HG03442 (cell line): ENCODE measurements around the gene ANO7.

ENCODE experiments used
- ATAC-seq: cut with Tn5 transposase; IDR thresholded peaks from one replicate; pipeline ENCODE4 v1.9.1; 2021; ENCODE audit warnings: mild to moderate bottlenecking, moderate library complexity; ENCODE audit not compliant: unreplicated experiment

ANO7 gene, protein sequence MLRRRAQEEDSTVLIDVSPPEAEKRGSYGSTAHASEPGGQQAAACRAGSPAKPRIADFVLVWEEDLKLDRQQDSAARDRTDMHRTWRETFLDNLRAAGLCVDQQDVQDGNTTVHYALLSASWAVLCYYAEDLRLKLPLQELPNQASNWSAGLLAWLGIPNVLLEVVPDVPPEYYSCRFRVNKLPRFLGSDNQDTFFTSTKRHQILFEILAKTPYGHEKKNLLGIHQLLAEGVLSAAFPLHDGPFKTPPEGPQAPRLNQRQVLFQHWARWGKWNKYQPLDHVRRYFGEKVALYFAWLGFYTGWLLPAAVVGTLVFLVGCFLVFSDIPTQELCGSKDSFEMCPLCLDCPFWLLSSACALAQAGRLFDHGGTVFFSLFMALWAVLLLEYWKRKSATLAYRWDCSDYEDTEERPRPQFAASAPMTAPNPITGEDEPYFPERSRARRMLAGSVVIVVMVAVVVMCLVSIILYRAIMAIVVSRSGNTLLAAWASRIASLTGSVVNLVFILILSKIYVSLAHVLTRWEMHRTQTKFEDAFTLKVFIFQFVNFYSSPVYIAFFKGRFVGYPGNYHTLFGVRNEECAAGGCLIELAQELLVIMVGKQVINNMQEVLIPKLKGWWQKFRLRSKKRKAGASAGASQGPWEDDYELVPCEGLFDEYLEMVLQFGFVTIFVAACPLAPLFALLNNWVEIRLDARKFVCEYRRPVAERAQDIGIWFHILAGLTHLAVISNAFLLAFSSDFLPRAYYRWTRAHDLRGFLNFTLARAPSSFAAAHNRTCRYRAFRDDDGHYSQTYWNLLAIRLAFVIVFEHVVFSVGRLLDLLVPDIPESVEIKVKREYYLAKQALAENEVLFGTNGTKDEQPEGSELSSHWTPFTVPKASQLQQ

DNA sequence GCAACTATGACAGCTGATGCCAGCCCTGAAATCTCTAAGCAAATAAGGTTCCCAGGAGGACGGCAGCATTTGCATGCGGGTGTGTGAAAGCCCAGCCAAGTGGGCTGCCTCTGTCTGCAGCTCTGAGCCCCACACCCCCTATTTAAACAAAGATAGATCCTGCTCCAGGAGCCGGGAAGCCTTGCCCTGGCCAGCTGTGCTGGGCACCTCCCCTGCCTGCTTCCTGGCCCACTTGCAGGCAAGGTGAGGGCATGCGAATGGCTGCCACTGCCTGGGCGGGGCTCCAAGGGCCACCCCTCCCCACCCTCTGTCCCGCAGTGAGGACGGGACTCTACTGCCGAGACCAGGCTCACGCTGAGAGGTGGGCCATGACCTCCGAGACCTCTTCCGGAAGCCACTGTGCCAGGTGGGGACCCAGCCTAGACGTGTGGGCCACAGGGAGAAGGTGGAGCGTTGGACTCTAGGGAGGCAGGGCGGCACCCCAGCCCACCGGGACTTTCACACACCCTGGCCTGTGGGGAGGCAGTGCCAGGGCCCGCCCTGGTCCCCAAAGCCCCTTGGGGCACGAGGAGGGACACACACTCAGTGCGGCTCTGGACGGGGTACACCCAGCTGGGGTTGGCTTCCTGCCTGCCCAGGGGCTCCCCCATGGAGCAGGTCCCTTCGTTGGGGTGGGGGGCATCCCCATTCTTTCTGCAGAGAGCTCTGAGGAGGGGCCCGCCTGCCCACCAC is at the start of gene ANO7:
Gene ANO7 (plus strand): TSS at position 317 of the 732 bp plus-strand sequence. CDS start 1,387 bp downstream, outside the sequence.
- no peak for ATAC-seq

DNA sequence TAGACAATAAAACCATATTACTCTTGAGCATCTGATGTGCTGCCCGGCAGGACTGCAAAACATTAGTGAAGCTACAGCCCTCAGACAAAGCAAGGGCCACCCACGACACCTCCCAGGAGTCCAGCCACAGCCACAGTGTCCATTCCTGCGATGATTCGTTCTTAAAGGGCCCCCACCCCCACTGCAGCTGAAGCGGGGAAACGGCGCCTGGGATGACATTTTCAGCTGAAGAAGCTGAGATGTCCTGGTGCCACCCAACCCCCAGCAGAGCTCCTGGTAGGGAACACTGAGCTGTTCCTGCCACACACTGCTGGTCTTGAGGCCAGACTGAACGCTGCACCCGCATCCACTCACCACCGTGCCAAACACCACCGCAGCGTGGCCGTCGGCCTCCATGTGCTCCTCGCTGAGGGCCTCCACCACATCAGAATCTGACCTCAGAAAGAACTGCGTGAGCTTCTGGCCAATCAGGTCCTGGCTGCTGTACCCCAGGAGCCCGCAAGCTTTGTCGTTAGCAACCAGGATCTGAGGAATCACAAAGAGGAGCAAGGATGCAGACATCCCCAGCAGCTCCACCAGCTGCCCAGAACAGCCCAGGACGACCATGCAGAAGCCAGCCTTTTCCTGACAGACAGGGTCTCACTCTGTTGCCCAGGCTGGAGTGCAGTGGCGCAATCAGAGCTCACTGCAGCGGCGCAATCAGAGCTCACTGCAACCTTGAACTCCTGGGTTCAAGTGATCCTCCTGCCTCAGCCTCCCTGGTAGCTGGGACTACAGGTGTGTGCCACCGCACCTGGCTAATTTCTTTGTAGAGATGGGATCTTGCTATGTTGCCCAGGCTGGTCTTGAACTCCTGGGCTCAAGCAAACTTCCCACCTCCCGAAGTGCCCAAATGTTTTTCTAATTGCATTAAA is 48.7 kb upstream of the ANO7 start:
- no peak for ATAC-seq

DNA sequence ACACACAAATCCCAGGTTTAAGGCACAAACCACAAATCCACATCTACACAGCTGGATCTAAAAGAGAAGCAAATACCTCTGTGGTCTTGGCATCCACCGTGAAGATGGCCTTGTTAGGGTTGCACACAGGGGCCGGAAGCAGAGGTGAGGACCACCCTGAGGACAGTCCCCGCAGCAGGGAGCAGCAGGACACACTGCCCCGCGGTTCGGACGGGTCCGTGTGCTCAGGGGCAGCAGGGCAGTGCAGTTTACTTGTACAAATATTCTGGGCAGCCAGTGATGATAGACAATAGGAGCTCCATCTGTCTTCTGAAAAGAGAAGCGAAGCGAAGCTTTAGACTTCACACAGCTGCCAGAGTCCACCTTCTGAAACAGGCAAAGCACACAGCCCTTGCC is 48.0 kb upstream of the ANO7 start:
- ATAC-seq: no peak

DNA sequence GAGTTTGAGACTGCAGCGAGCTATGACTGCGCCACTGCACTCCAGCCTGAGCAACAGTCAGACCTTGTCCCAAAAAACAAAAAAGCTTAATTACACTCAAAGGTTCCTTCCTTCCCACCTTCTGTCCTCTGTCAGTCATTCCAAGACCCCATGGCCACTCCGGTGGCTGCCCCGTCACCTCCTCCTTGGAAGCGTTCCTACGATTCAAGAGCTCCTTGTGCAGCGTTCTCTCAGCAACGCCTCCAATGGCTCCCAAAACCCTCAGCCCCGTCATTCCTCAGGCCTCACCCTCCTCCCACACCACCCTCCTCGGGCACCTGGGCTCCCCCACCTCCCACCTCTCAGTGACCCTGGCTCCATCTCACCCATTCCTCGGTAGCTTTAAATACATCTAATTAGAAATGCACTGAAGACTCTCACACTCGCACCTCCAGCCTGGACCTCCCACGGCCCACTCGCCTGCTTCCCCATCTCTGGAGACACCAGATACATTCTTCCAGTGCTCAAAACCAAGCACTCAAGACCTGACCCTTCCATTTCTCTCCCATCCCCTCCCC is 47.2 kb upstream of the ANO7 start:
- ATAC-seq: no peak

DNA sequence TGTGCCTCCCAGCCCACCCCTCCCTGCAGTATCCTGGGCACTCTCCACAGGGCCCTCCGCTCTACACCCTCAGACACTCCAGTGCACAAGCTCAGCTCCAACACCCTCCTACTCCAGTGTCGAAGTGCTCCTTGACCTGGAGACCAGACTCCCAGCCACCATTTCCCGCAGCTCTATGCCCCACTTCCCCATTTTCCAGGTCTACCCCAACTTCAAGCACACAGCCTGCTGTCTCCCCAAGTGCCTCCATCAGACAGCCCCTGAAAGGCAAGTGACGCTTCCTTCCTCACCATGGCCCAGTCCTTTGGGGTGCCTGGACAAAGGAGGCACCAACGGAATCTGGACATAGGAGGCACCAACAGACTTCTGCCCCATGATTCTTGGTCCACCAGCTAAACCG is 46.4 kb upstream of the ANO7 start:
- no peak for ATAC-seq

DNA sequence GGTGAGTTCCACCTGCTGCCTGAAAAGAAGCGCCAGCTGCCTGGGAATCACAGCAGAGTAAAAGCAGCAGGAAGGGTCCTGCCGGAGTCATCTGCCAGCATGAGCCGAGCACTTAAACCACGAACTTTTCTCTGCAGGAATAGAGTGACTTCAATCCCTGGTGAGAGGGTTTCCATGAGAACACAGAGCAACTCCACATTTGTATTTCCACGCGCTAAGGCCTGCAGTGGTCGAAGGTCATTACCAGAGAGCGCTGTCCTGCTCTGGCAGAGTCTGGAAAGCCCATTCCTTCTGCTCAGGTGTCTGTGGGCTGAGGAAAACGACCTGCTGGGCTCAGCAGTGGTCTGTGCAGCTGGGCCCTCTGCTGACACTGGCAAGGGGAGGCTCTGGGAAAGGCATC is 45.9 kb upstream of the ANO7 start:
- no peak for ATAC-seq

DNA sequence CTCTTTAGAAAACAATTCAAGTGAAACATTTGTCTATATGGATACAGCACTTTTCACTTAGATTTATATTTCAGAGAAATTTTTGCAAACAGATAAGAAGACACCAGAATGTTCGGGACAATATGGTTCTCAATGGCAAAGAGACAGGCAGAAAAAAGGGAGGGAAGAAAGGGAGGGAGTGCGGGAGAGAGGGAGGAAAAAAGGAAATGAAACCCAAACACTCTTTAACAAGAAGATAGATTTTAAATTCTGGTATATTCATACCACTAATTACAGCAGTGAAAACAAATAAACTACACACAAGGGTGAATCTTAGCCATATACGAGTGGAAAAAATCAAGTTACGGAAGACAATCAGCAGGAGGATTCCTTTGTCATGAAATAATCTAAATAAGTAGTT is 42.2 kb upstream of the ANO7 start:
- no peak for ATAC-seq

DNA sequence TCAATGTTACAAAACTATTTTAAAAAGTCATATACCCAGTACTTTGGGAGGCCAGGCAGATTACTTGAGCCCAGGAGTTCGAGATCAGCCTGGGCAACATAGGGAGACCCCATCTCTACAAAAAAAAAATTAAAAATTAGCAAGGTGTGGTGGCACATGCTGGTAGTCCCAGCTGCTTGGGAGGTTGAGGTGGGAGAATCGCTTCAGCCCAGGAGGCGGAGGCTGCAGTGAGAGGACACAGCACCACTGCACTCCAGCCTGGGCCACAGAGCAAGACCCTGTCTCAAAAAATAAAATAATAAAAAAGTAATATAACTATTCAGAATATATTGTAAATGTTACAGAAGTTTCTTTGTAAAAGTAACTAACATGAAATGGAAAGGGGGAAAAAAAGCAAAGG is 41.1 kb upstream of the ANO7 start:
- no peak for ATAC-seq

DNA sequence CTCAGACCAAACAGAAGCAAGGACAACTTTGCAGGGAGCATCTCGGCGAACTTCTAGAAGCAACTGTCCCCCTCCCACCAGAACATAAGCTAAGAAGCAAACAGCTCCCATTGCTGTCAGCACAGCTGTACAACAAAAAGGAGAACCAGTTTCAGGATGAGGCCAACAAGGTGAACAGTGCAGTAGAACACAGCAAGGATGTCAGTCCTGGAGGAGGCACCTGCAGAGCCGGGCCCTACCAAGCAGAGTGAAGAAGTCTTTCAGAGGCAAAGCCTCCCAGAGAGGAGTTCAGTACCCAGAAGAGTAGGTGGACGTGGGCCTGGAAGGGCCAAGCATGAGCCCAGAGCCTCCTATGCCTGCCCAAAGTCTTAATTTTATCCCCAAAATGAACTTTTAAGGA is 40.2 kb upstream of the ANO7 start:
- ATAC-seq: no peak

DNA sequence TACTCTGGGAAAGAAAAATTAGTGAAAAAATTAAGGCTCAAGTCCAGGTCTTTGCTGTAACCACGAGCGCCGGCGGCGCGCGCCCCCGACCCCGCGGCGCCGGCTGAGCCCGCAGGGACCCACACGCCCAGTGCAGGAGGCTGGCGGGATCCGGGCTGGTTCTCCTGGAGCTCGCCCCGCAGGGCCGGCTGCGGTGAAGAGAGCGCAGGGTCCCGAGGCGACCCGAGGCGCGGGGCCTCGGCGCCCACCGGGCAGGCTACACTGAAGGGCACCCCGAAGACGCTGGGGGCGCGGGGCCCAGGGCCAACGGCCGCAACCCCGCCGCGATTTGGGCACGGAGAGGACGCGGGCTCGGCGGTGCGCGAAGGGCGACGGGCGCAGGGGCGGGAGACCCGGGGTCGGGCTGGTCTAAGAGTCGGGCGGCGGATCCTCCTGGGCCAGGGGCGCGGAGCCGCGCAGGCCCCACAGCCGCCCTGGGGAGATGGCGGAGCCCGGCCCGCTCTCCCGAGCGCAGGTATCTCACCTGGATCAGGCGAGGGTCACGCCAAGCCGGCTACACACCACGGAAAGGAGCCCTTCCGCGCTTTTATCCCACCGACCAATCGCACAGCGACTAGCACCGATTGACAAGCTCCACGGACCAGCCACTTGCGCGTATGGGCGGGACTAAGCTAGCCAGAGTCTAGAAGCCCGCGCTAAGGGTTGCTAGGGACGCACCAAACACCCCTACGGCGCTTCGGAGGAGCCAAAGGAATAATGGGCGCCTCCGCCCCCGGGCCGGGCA is 39.4 kb upstream of the ANO7 start, which contains the start of gene PASK:
Gene PASK (minus strand): TSS at position 582 of the 784 bp plus-strand sequence. CDS start 6,440 bp downstream, outside the sequence.
- peak; percentile 70 for ATAC-seq

DNA sequence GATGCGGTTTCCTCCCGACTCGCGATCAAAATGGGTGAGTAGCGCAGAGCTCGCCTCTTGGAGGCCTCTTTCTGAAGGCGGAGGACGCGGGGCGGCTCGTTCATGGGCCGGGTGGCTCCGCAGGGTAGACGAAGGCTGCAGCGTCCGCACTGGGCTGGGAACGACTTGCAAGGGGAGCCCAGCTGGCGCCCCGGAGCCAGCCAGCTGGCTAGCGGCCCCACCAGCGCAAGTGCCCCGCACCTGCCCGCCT is 38.9 kb upstream of the ANO7 start:
- ATAC-seq: peak; percentile 9

DNA sequence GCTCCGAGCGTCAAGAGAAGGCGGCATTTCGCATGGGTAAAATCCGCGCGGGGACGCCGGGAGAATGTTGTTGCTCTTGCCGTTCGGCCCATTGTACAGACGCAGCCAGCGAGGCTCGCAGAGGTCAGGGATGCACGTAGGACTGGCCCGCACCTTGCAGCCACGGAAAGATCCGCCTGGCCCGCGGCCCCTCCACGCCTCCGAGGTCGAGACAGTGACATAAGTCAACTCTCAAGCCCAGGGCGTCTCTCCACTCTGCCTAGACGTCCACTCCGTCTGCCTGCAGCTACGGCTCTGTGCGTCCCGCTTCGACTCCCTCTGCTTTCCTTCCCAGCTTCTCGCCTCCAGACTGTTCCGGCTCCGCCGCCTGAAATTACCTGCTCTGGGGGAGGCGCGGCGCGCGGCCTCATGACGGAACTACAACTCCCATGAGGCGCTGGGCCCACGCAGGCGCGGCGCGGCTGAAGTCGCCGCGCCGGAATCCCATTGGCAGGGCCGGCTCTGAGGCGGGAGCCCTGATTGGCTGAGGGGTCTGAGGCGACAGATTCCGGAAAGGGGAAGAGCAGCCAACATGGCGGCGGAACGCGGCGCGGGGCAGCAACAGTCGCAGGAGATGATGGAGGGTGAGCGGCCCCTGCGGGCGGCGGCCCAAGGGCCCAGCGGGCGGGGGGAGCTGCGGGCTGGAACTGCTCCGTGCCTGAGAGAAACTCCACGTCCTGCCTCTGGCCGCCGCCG is 38.4 kb upstream of the ANO7 start, which contains the start of gene PPP1R7:
Gene PPP1R7 (plus strand): TSS at position 543 of the 735 bp plus-strand sequence. CDS start 29 bp downstream, at position 572.
- peak; percentile 66 for ATAC-seq

DNA sequence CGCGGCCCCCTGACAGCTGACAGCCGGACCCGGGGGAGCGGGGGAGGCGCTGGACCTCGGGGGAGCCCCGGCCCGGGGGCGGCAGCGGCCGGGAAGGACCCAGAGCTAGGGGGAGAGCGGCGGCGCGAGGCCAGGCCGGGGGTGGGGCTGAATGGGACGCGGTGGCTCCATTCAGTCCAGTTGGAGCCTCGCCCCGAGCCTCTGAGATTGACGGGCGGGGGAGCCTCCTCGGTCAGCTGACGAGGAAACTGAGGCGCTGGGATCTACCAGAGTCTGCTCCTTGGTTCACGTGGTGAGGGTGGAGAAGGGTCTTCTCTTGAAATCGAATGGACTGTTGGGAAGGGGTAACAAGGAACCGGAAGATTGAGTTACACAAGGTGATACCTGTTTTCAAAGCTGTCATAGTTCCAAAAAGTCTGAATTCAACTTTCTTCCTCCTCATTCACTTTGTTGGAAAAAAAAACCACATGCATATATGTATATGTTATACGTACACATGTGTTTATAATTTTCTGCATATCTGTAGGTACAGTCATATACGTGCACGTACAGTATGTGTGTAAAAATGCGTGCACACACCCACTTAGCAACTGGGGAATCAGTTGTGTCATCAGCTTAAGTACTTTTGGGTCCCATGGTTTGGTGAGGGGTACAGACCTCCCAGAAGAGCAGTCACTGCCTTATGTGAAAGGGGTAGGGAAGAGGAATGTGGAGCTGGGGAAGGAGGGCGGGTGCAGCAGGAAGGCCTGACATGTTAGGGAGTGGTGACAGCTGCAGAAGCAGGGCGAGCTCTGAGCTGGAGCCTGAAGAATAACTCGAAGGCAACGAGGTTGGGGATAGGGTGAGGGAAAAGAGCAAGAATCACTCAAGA is 37.6 kb upstream of the ANO7 start:
- ATAC-seq: no peak

DNA sequence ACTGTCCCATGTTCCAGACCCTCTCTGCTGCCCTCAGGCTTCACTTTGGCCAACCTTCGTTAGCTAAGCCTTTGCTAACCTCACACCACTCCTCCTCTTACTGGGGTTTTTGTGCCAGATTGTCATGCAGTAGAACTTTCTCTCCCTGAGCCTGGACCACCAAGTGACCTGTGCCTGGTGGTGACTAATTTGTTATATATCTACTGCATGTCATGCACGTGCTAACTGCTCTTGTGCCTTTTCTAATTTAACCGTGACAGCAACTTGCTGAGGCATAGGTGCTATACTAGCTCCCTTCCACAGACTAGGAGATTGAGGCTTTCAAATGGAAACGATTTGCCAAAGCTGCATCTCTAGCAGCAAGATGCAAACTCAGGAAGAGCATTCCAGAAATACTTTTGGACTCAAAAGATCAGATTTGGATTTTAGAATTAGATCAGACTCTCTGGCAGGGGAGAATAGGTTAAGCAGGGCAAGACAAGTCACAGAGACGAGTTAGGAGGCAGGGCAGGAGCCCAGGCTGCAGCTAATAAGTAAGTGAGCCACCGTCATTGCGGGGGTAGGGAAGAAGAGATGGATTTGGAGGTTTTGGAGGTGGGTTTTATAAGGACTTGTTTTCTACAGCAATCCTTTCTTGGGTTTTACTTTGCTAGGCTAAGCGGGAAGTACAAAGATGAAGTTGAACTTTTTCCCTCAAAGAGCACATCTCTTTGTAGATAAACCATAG is 36.4 kb upstream of the ANO7 start:
- ATAC-seq: no peak

DNA sequence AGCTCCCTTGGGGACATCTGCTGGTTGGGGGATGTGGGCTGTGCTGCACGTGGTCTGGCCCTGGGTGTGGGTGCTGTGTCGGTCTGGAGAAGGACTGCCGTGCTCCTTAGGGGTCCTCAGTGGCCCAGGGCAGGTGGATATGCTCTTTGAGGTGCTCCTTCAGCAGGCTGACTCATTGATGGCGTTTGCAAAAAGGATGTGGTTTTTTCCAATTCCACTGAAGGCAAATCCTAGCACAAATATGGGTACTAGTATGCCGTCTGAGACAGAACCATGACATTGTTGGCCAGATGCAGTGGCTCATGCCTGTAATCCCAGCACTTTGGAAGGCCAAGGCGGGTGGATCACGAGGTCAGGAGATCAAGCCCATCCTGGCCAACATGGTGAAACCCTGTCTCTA is 34.9 kb upstream of the ANO7 start:
- ATAC-seq: no peak

DNA sequence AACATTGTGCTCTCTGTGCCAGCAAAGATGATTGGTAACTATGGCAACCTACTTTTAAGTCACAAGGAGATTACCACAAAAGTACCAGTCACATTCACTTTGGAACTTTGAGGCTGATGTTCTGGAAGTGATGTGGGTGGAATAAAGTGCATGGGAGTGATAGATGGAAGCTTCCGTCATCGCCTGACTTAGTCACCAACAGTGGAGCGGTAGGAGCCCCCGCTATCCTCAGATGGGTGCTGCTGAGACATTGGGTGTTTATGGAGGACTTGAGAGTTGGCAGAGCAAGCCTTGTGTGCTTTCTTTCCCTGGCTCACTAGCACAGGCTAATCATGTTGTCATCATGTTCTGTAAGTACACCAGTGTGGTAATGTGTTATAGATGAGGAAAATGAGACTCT is 33.6 kb upstream of the ANO7 start:
- no peak for ATAC-seq

DNA sequence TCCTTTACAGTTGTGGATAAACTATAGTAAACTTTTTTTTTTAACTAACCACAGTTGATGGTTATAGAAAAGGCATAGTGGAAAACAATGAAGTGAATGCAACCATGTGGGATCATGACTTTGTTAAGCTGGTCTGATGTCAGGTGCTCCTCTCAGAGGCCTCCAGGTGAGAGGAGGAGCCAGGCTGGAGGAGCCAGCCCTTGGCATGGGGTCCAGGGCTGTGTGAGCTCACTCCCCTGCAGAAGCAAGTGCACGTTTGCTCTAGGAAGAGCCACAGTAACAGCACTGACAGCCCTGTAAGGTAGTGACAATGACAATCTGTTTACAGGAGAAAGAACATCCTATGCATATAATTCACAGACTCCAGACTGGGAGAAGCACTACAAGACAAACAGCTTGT is 32.5 kb upstream of the ANO7 start:
- ATAC-seq: no peak
